HG02623 (cell line): ENCODE results near the gene MUC5B.

Experiments
- ATAC-seq: cut with Tn5 transposase; IDR thresholded peaks from one replicate; pipeline ENCODE4 v1.9.1; 2021; ENCODE audit warnings: moderate library complexity; ENCODE audit not compliant: unreplicated experiment

The MUC5B gene

GRCh38 chr11:1219834-1220815 is 2.7 kb upstream of the MUC5B start:
- no peak for ATAC-seq

GRCh38 chr11:1220941-1221721 is 1.7 kb upstream of the MUC5B start:
- no peak for ATAC-seq

- no peak for ATAC-seq
Observed at GRCh38 chr11:1221848-1222311, 986 bp upstream of the MUC5B start.

- ATAC-seq: no peak
Observed at GRCh38 chr11:1223346-1224110, 662 bp downstream of the MUC5B start.

- ATAC-seq: no peak
Observed at GRCh38 chr11:1224111-1224490, 1.2 kb downstream of the MUC5B start.

GRCh38 chr11:1224491-1225385 is 1.9 kb downstream of the MUC5B start:
- ATAC-seq: no peak

GRCh38 chr11:1225386-1226225 is 2.7 kb downstream of the MUC5B start:
- no peak for ATAC-seq

- no peak for ATAC-seq
Observed at GRCh38 chr11:1226226-1226985, 3.5 kb downstream of the MUC5B start.

GRCh38 chr11:1226986-1227550 is 4.2 kb downstream of the MUC5B start:
- ATAC-seq: no peak

GRCh38 chr11:1227551-1228100 is 4.8 kb downstream of the MUC5B start:
- no peak for ATAC-seq

- ATAC-seq: no peak
Observed at GRCh38 chr11:1228101-1228821, 5.4 kb downstream of the MUC5B start.

- no peak for ATAC-seq
Observed at GRCh38 chr11:1228921-1229451, 6.1 kb downstream of the MUC5B start.

- ATAC-seq: no peak
Observed at GRCh38 chr11:1229471-1230120, 6.7 kb downstream of the MUC5B start.

GRCh38 chr11:1230121-1230455 is 7.2 kb downstream of the MUC5B start:
- no peak for ATAC-seq

GRCh38 chr11:1230456-1231395 is 7.9 kb downstream of the MUC5B start:
- no peak for ATAC-seq
